ENCODE data around the gene CD1C. TPM values are rescaled to one million over a fixed set of nuclear protein-coding genes. Genes with fewer than 3 reads are reported as not detected.

Gene CD1C
- total RNA-seq: 1 to 10 TPM in 1 of 2 donors, not detected in 1; 1.2 TPM
- polyA plus RNA-seq (ENCODE audit: insufficient read depth, low read depth, low replicate concordance): 3.1 TPM
- long read RNA-seq, donor 1: 0 reads
- long read RNA-seq, donor 2: 0 reads

DNA sequence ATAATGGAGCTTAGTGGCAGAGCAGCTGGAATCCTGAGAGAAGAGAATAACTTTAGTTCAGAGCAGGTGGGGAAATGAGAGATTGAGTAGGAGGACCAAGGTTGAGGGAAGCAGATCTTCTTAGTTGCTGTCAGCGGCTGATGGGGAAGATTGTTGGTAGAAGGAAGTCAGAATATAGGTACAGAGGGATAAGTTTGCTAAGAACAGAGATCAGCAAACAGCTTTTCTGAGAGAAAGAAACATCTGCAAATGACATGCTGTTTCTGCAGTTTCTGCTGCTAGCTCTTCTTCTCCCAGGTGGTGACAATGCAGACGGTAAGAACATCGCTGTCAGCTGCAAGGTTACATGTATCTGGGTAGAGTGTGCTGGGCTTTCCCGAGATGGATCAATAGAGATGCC lies at the start of gene CD1C:
Gene CD1C (plus strand): TSS at position 113 of the 400 bp plus-strand sequence. CDS start 142 bp downstream, at position 255.
- TF ChIP-seq, protein P1, sequence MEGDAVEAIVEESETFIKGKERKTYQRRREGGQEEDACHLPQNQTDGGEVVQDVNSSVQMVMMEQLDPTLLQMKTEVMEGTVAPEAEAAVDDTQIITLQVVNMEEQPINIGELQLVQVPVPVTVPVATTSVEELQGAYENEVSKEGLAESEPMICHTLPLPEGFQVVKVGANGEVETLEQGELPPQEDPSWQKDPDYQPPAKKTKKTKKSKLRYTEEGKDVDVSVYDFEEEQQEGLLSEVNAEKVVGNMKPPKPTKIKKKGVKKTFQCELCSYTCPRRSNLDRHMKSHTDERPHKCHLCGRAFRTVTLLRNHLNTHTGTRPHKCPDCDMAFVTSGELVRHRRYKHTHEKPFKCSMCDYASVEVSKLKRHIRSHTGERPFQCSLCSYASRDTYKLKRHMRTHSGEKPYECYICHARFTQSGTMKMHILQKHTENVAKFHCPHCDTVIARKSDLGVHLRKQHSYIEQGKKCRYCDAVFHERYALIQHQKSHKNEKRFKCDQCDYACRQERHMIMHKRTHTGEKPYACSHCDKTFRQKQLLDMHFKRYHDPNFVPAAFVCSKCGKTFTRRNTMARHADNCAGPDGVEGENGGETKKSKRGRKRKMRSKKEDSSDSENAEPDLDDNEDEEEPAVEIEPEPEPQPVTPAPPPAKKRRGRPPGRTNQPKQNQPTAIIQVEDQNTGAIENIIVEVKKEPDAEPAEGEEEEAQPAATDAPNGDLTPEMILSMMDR (IDR thresholded peaks at IDR 0.05): no peak
- TF ChIP-seq POLR2A (IDR thresholded peaks at IDR 0.05): no peak
- Histone ChIP-seq H3K4me1 (no peaks in the 10 kb centered on the region), H3K27ac (no peak within 1 kb of the TSS), H3K4me3 (no peak within 1 kb of the TSS), H3K36me3 (ENCODE audit: low read depth, missing control alignments) (no peaks in the 10 kb centered on the region), H3K9me3 (no peaks in the 10 kb centered on the region), H3K27me3 (no peaks in the 10 kb centered on the region)
- intact Hi-C loops (cut with DNase I; ENCODE audit: low total_unique reads): no loop called here
- 77 to 86% methylated on average over 4 of the region's 4 CpGs for WGBS, 2 donors
- no peak for DNase-seq

DNA sequence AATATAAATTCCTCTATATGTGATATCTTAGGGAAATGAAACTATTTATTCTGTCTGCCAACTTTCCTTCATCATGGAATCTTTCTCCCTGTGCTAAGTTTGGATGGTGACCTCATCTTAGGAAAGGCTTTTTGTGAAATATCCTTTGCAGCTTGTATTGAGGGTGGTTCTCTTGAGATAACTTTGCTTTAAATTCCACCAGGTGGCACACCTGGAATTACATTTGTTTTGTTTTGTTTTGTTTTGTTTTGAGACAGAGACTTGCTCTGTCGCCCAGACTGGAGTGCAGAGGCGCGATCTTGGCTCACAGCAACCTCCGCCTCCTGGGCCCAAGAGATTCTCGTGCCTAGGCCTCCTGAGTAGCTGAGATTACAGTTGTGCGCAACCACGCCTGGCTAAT lies 43.1 kb upstream of the CD1C start:
- H3K4me3 ChIP-seq: no peak overlapping the region
- no peak for DNase-seq
- H3K27ac ChIP-seq: no peak overlapping the region
- H3K9me3 ChIP-seq: no peaks in the 10 kb centered on the region
- TF ChIP-seq, protein P1 (IDR thresholded peaks at IDR 0.05): no peak
- TF ChIP-seq POLR2A (IDR thresholded peaks at IDR 0.05): no peak
- WGBS, 2 donors: 80 to 90% methylated on average over 7 of the region's 7 CpGs
- no peaks in the 10 kb centered on the region for H3K36me3 ChIP-seq (ENCODE audit: low read depth, missing control alignments)
- H3K27me3 ChIP-seq: no peaks in the 10 kb centered on the region
- intact Hi-C loops (cut with DNase I; ENCODE audit: low total_unique reads): no loop called here
- H3K4me1 ChIP-seq: no peaks in the 10 kb centered on the region

DNA sequence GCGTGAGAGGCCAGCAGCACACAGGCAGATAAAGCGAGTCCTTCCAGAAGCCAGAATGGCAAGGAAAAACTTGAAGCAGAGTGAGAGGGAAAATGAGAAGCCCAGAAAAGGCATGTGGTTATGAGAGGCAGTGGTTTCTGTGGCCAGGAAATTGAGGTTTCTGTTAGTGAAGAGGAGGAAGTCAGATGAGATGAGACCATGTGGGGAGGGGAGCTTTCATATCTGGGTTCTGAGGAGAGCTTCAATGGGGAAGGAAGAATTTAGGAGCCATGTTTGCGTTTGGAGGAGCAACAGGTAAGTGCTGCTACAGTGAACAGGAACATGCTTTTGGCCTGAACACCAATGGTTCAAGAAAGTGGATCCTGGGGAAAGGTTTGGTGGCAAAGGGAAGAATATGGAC lies 41.6 kb upstream of the CD1C start:
- no peak for DNase-seq
- TF ChIP-seq POLR2A (IDR thresholded peaks at IDR 0.05): no peak
- TF ChIP-seq, protein P1 (IDR thresholded peaks at IDR 0.05): no peak
- Histone ChIP-seq H3K27me3 (no peaks in the 10 kb centered on the region), H3K27ac (no peak overlapping the region), H3K4me3 (no peak overlapping the region), H3K36me3 (ENCODE audit: low read depth, missing control alignments) (no peaks in the 10 kb centered on the region), H3K4me1 (no peaks in the 10 kb centered on the region), H3K9me3 (no peaks in the 10 kb centered on the region)
- WGBS, 2 donors: 88 to 89% methylated on average over 3 of the region's 3 CpGs
- intact Hi-C loops (cut with DNase I; ENCODE audit: low total_unique reads): no loop called here

DNA sequence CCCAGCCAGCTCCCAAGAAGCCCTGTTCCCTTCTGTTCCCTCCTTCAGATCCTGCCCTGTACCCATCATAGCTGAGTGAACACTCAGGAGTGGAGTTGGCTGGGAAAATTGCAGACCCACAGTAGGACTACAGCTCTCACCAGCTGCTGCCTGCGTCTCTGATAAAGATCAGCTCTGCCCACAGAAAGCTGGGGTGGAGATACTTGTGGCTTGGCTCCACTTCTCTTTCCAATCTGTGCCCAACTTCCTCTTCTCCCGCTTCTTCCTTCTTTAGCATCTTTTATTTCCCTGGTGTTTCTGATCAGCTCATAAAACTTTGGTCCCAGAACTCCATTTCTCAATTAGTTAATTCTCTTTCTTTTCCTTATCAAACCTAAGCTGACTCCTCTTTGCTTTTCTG lies 41.0 kb upstream of the CD1C start:
- no peaks in the 10 kb centered on the region for H3K9me3 ChIP-seq
- H3K27ac ChIP-seq: no peak overlapping the region
- intact Hi-C loops (cut with DNase I; ENCODE audit: low total_unique reads): no loop called here
- 86% methylated on average over 2 of the region's 2 CpGs for WGBS, 2 donors
- no peak overlapping the region for H3K4me3 ChIP-seq
- no peaks in the 10 kb centered on the region for H3K36me3 ChIP-seq (ENCODE audit: low read depth, missing control alignments)
- DNase-seq: no peak
- H3K27me3 ChIP-seq: no peaks in the 10 kb centered on the region
- no peaks in the 10 kb centered on the region for H3K4me1 ChIP-seq
- TF ChIP-seq, protein P1 (IDR thresholded peaks at IDR 0.05): no peak
- TF ChIP-seq POLR2A (IDR thresholded peaks at IDR 0.05): no peak

DNA sequence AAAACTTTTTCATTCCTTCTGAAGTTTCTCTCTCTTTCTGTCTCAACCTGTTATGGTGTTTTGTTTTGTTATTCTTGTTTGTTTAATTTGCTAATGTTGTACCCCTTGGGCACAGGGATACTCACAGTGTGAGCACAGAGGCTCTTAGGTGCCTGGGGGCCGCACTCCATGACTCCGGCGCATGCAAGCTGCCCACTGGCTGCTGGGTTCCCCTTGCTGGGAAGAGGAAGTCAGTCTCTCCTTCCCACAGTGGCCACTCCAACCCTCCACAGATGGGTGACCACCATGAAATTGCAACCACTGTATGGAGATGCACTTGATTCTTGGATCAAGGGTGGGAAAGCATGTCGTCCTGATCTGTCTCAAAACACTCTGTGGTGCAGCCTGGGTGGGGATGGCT lies 40.1 kb upstream of the CD1C start:
- no peaks in the 10 kb centered on the region for H3K4me1 ChIP-seq
- H3K27me3 ChIP-seq: no peaks in the 10 kb centered on the region
- TF ChIP-seq, protein P1 (IDR thresholded peaks at IDR 0.05): no peak
- no peak for TF ChIP-seq POLR2A (IDR thresholded peaks at IDR 0.05)
- H3K36me3 ChIP-seq (ENCODE audit: low read depth, missing control alignments): no peaks in the 10 kb centered on the region
- H3K27ac ChIP-seq: no peak overlapping the region
- no peak overlapping the region for H3K4me3 ChIP-seq
- 92 to 93% methylated on average over 4 of the region's 4 CpGs for WGBS, 2 donors
- intact Hi-C loops (cut with DNase I; ENCODE audit: low total_unique reads): no loop called here
- DNase-seq: no peak
- H3K9me3 ChIP-seq: no peaks in the 10 kb centered on the region
